Thyroid gland (tissue), 4 donors: ENCODE data around the gene KRTAP10-1.

ENCODE experiments used
- POLR2A ChIP-seq, 2 donors: fragments of 450-650 bp; IDR thresholded peaks; one replicate each; pipeline ENCODE4 v1.6.1; 2017; ENCODE audit warnings: antibody characterized with exemption in 2 of 2, mild to moderate bottlenecking in 2 of 2, moderate library complexity in 1 of 2
- TF ChIP-seq, protein P1 (sequence below), 6 experiments: fragments of 200-600 bp in 3 of 6; fragments of 450-650 bp in 3 of 6; sonication (generic) in 3 of 6; IDR thresholded peaks; one replicate each; pipeline ENCODE4 v1.5.1; 2016 to 2019; ENCODE audit warnings: antibody characterized with exemption in 6 of 6, mild to moderate bottlenecking in 2 of 6, inconsistent platforms in 1 of 6, moderate library complexity in 1 of 6

DNA sequence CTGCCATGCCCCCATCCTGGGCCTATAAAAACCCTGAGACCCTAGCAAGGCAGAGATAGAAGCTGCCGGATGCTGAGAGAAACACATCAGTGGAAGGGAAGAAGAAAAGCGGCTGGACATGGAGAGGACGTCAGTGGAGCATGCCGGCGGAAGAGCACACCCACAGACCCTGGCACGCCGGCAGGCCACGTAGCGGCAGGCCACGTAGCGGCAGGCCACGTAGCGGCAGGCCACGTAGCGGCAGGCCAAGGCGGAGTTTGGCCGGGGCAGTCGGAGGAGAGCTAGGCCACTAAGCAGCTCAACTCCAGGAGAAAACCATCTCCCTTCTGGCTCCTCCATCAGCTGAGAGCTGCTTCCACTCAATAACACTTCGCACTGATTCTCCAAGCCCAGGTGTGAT lies 49.6 kb downstream of the KRTAP10-1 start:
- TF ChIP-seq POLR2A (IDR thresholded peaks at IDR 0.05): no peak
- TF ChIP-seq, protein P1, sequence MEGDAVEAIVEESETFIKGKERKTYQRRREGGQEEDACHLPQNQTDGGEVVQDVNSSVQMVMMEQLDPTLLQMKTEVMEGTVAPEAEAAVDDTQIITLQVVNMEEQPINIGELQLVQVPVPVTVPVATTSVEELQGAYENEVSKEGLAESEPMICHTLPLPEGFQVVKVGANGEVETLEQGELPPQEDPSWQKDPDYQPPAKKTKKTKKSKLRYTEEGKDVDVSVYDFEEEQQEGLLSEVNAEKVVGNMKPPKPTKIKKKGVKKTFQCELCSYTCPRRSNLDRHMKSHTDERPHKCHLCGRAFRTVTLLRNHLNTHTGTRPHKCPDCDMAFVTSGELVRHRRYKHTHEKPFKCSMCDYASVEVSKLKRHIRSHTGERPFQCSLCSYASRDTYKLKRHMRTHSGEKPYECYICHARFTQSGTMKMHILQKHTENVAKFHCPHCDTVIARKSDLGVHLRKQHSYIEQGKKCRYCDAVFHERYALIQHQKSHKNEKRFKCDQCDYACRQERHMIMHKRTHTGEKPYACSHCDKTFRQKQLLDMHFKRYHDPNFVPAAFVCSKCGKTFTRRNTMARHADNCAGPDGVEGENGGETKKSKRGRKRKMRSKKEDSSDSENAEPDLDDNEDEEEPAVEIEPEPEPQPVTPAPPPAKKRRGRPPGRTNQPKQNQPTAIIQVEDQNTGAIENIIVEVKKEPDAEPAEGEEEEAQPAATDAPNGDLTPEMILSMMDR (IDR thresholded peaks at IDR 0.05): no peak
